GM18951 (cell line): ENCODE results near the gene PARD3B.
"Not testable (repeated sequence)": the region's sequence is repeated elsewhere in the genome, so short reads cannot be mapped to it uniquely, and the experiment has no call there.

Source experiments
- POLR2A ChIP-seq: IDR thresholded peaks from 4 replicates; pipeline ENCODE4 v1.6.1; 2011; ENCODE audit warnings: mild to moderate bottlenecking; ENCODE audit not compliant: insufficient read length, insufficient read depth; ENCODE audit errors: extremely low read depth
- in situ Hi-C: fragments of 300-500 bp; cut with MboI; formaldehyde crosslinking; loops from one replicate; pipeline ENCODE4 v1.12.0; 2022; ENCODE audit warnings: low sequenced_read_pairs, mixed read lengths, inconsistent platforms; ENCODE audit not compliant: unreplicated experiment

Gene PARD3B

DNA sequence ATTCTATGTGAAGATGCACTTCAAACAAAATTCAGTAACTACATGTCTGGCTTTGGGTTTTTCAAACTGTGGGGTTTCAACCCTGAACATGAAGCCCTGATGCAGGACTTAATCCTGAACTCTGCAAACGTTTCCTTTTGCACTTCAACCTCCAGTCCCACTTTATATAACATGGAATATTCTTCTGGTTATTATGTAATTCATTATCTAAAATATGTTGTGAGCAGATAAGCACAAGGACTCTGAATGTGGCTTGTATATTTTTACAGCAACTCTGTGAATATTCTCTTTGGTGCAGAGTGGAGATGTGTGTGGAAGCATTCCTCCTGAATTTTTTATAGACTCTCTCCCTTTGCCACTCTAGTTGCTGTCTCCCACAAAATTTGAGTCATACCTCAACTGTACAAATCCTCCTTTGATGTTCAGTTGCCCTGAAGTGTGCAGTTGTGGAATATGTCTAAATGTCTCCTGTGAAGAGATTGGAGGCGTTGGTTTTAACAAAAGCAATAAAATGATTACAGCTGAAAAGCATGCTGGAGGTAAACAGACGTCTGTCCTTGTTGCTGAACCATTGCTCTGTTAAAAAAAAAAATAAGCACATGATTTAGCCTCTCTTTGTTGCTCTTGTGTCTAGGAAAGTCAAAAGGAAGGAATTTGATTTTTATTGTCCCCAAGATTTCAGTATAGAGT lies 931.9 kb downstream of the PARD3B start:
- TF ChIP-seq POLR2A: no peak
- in situ Hi-C loops: no loop called here

DNA sequence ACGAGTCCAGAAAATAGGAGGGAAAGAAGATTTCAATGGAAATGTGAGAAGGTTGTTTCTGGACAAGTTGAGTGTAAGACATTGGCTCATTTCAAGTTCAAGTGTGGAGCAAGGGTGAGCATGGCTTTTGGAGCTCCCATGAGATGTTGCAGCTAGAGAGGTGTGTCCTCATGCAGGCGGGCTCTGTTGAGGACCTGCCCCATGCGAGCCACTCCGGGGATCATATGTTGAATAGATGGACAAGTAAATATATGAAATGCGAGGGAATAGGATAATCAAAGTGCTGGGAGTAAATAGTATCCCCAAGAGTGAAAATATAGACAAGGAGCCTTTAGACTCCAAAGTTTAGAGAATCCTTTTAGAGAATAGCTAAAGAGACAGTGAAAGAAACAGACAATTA lies 936.6 kb downstream of the PARD3B start:
- no peak for TF ChIP-seq POLR2A
- in situ Hi-C loops: no loop called here

DNA sequence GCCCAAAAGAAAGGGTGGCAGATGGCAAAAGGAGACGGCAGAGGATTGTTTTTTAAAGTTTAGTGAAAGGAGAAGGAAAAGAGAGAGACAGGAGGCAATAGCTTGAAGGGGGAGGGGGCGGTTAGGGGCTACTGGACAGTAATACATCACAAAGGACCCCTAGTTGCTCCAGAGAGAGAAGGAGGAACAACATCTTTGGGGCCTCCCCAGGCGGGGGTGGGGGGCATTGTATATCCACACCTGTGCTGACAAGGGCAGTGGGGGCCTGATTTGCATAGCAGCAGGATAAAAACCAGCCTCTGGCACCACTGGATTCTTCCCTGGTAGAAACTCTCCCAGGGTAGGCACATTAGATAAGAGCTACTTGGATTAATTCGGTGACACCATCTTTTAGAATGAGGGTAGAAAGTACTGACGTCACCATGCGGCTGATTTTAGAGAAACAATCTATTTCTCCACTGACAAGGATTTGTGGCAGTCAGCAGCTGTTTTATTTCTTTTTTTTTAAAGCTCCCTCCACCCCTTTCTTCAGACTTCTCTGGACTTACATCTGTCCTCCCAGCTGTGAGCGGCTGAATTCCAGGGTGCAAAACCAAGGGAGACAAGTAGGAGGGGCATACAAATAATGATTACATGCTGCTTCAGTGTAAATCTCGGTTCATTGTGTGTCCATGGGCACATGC lies 937.3 kb downstream of the PARD3B start:
- in situ Hi-C loops: no loop called here
- TF ChIP-seq POLR2A: no peak

DNA sequence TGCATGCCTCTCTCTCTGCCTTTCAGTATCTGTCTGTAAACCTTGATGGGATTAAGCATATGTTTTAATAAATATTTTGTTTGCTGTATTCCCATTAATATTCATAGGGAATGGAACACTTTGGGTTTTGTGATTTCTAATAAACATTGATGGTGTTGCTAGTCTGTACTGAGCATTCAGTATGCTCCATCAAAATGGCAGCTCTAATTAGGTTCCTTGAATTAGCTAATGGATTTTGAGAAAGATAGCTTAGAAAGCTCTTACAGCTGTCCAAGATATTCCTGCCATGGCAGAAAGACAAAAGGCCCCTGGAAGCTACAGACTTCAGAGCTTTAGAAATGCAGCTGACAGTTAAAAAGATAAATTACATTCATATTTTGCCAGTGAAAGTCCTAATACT lies 937.8 kb downstream of the PARD3B start:
- in situ Hi-C loops: no loop called here
- TF ChIP-seq POLR2A: no peak

DNA sequence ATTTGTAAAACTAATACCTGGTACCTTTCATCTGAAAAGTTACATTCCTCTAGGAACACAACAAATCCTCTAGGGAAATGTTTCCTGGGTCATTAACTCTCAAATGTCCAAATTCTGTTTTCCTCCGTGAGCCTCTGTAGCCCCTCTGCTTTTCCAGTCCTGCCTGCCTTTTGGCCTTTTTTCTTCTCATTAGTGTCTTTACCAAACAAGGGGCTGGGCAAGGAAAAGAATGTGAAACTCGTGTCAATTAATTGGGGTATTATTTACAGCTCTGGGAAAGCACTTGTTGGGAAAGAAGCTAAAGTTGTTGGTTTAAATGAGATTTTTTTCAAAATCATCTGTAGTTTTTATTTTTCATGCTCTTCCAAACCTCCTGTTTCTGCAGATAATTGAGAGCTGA lies 938.9 kb downstream of the PARD3B start:
- TF ChIP-seq POLR2A: no peak
- in situ Hi-C loops: no loop called here

DNA sequence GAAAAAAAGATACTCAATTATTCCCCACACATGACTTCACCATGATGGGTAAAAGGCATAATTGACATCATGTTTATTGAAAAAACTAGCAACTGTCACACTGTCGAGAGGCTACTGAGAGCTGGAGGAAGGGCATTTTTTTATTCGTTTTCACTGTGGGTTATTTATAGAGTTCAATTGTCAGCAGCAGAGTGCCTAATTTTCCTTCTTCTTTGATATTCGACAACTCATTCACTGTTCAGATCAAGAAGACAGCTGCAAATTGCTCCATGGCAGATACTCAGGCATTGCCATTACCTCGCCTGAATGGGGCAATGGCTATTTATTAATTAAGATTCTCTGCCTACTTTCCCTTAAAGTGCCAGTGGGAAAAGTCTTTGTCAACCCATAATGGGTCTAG lies 939.5 kb downstream of the PARD3B start:
- TF ChIP-seq POLR2A: no peak
- in situ Hi-C loops: no loop called here

DNA sequence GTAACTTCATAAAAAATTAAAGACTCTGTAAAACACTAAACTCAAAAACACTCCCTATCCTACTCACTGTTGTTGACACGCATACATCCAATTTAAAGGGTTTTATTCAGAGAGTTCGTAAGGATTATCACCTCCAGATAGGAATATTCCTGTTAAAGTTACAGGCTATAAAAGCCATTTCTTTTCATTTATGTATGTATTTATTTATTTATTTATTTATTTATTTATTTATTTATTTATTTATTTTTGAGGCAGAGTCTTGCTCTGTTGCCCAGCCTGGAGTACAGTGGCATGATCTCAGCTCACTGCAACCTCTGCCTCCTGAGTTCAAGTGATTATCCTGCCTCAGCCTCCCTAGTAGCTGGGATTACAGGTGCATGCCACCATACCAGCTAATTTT lies 948.3 kb downstream of the PARD3B start:
- in situ Hi-C loops: not testable (repeated sequence)

DNA sequence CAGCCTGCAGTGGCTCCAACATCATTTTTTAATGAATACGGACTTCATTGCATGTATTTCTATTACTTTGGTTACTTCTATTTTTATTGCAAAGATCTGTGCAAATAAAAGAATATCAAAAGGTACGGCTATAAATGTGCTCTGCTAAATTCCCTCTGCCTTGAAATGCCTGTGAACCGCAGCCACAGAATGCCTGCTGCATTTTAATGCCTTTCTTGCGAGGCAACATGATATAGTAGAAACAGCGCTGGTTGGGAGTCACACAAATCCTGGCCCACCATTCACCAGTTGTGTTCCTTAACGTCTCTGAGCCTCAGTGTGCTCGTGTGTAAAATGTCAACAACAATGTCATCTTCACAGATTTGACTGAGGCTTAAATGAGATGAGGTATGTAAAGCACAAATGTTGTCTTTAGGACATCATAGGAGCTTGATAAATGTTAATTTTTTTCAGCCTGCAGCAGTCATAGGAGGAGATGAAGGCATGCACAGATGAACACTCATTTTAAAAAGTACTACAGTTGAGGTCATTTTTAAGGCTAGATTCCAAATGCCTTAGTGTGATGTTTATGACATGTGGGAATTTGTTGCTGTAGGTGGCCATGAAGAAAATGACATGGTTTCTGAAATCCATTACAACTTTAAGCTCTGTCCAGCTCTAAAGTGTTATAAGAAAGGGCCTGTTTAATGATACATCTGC lies 949.4 kb downstream of the PARD3B start:
- TF ChIP-seq POLR2A: no peak
- in situ Hi-C loops: no loop called here

DNA sequence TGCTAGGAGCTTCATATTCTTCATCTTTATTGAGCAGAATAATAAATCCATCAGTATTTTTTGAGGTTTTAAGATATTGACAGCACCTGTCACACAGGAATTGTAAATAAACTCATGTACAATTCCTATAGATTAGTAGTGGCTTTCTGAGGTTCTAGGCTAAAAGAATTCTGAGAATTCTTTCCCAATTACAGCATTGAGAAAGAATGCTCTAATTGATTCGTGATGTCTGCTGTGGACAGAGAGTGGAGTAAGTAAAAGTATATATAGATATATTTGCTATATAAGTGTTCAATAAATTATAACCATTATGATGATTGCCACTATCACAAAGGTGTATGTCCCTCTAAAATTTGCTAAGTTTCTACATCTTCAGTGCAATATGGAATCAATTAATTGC lies 950.5 kb downstream of the PARD3B start:
- no peak for TF ChIP-seq POLR2A
- in situ Hi-C loops: no loop called here

DNA sequence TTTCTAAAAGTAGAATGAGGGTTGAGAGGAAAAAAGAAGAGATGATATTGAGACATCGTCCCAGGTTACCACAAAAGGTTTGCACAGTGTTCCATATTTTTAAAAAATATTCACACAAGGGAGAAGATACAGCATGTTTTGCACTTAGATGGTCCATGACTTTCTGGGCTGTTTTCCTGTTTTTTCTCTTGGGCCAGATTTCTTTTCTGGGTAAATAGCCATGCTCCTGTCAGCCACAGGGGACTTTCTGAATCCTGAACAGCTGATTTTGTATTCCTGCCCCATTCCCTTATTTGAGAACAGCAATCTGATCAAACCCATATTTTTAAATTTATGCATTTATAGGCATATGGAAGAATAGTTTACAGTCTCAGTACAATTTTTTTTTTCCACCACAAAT lies 951.1 kb downstream of the PARD3B start:
- in situ Hi-C loops: no loop called here

DNA sequence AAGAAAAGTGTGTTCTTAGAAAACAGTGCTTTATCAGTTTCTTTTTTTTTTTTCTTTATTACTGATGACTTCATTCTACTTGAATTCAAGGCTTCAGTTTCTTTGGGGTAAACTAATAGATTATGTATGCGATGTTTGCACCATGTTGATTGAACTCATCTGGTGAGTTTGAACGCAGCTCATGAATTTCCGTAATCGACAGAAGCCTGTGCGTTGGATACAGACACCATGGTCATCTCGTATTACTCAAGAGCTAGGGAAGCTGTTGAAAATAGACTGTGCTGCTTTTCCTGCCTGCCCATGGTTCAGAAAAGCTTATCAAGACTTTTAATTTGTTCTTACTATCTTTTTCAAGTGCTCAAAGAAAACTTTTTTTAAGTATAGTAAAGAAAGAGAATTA lies 951.5 kb downstream of the PARD3B start:
- in situ Hi-C loops: no loop called here
- TF ChIP-seq POLR2A: no peak

More for the DNA sequence above, 951.1 kb downstream of the PARD3B start:
- no peak for TF ChIP-seq POLR2A

DNA sequence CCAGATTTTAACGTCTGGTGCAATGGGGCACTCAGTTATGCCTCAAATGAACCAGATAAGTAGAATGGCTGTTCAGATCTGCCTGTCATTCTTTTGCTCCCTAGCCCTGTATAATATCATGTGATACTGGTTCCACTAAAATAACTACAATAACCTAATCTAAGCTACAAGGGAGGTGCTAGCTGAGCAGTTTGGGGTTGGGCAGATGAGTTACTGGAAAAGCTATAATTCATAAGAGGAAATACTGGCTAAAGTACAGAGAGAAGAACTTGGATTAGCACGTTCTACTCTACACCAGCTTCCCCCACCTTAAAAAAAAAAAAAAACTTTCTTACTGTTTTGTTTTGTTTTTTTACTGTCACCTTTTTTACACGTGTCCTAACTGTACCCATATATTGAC lies 953.7 kb downstream of the PARD3B start:
- in situ Hi-C loops: no loop called here

DNA sequence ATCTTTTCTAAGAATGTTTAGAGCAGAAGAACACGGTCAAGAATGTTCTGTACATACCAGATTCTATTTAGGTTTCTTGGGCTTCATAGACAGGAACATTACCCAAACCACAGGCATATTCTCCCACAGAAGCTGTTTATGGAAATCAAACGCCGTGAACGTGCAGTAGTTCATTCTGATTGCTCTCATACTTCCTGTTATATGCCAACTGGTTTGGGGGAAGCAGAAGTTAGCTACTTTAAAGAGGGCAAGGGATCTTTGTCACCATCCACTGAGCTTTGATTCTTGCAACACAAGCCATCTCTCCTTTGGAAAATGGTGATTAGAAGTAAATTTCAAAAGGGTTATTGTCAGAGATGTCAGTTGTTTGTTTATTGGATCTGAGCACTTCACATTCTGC lies 954.8 kb downstream of the PARD3B start:
- no peak for TF ChIP-seq POLR2A

More for the DNA sequence above, 953.7 kb downstream of the PARD3B start:
- TF ChIP-seq POLR2A: no peak

DNA sequence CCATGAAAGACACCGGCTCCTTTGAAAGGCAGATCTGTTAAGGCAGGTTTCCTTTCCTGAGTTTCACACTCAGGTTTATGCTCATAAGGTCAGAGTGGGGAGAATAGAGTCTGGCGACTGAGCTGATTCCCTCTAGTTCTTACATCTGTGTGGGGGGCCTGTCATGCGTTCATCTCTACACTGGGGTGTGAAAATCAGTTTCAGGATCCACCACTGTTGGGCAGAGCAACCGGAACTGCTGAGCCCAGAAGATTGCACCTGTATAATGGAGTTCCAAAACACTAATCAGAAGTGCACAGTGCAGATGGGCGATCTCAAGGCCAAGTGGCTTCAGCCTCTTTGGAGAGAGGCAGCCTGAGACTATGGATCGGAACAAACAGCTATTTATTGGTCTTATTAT lies 955.7 kb downstream of the PARD3B start:
- in situ Hi-C loops: no loop called here

More for the DNA sequence above, 954.8 kb downstream of the PARD3B start:
- in situ Hi-C loops: no loop called here

More for the DNA sequence above, 955.7 kb downstream of the PARD3B start:
- no peak for TF ChIP-seq POLR2A
